WTC11 (cell line): ENCODE results near the gene TIMM50.

Experiments
- ATF2 ChIP-seq: sonication (generic); formaldehyde crosslinking; IDR thresholded peaks from 2 replicates; pipeline ENCODE4 v1.8.1; 2022; ENCODE audit warnings: low read depth, missing genetic modification reagents, borderline replicate concordance
- ATF6 ChIP-seq: sonication (generic); formaldehyde crosslinking; IDR thresholded peaks from 2 replicates; pipeline ENCODE4 v1.8.1; 2023; ENCODE audit warnings: mild to moderate bottlenecking, missing genetic modification reagents
- CBFB ChIP-seq: sonication (generic); formaldehyde crosslinking; IDR thresholded peaks from 2 replicates; pipeline ENCODE4 v1.8.1; 2022; ENCODE audit warnings: mild to moderate bottlenecking, low read depth, missing genetic modification reagents
- ESRRA ChIP-seq: sonication (generic); formaldehyde crosslinking; IDR thresholded peaks from 2 replicates; pipeline ENCODE4 v1.8.1; 2022; ENCODE audit warnings: mild to moderate bottlenecking, missing genetic modification reagents, borderline replicate concordance
- FOXK1 ChIP-seq: sonication (generic); formaldehyde crosslinking; IDR thresholded peaks from 2 replicates; pipeline ENCODE4 v1.8.0; 2022; ENCODE audit warnings: mild to moderate bottlenecking, moderate library complexity, missing genetic modification reagents
- JUN ChIP-seq: sonication (generic); formaldehyde crosslinking; IDR thresholded peaks from 2 replicates; pipeline ENCODE4 v1.8.0; 2023; ENCODE audit warnings: mild to moderate bottlenecking, missing genetic modification reagents
- MAX ChIP-seq: sonication (generic); formaldehyde crosslinking; IDR thresholded peaks from 2 replicates; pipeline ENCODE4 v1.8.0; 2022; ENCODE audit warnings: mild to moderate bottlenecking, missing genetic modification reagents
- NFE2L1 ChIP-seq: sonication (generic); formaldehyde crosslinking; IDR thresholded peaks from 2 replicates; pipeline ENCODE4 v1.8.1; 2023; ENCODE audit warnings: missing genetic modification reagents
- NR2C2 ChIP-seq: sonication (generic); formaldehyde crosslinking; IDR thresholded peaks from 2 replicates; pipeline ENCODE4 v1.8.0; 2022; ENCODE audit warnings: mild to moderate bottlenecking, missing genetic modification reagents
- RELA ChIP-seq: sonication (generic); formaldehyde crosslinking; IDR thresholded peaks from 2 replicates; pipeline ENCODE4 v1.8.1; 2022; ENCODE audit warnings: missing genetic modification reagents, mild to moderate bottlenecking, borderline replicate concordance
- SP1 ChIP-seq: sonication (generic); formaldehyde crosslinking; conservative IDR thresholded peaks from 2 replicates; pipeline ENCODE4 v1.8.1; 2022; ENCODE audit warnings: missing genetic modification reagents
- ZNF232 ChIP-seq: sonication (generic); formaldehyde crosslinking; IDR thresholded peaks from 2 replicates; pipeline ENCODE4 v1.8.0; 2022; ENCODE audit warnings: mild to moderate bottlenecking, missing genetic modification reagents
- TF ChIP-seq, protein P1 (sequence below): fragments of 200-600 bp; IDR thresholded peaks from 2 replicates; pipeline ENCODE4 v1.8.0; 2022; ENCODE audit warnings: antibody characterized with exemption

- TF ChIP-seq, protein P1, sequence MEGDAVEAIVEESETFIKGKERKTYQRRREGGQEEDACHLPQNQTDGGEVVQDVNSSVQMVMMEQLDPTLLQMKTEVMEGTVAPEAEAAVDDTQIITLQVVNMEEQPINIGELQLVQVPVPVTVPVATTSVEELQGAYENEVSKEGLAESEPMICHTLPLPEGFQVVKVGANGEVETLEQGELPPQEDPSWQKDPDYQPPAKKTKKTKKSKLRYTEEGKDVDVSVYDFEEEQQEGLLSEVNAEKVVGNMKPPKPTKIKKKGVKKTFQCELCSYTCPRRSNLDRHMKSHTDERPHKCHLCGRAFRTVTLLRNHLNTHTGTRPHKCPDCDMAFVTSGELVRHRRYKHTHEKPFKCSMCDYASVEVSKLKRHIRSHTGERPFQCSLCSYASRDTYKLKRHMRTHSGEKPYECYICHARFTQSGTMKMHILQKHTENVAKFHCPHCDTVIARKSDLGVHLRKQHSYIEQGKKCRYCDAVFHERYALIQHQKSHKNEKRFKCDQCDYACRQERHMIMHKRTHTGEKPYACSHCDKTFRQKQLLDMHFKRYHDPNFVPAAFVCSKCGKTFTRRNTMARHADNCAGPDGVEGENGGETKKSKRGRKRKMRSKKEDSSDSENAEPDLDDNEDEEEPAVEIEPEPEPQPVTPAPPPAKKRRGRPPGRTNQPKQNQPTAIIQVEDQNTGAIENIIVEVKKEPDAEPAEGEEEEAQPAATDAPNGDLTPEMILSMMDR: no peak
- TF ChIP-seq ATF2 (CRISPR knock-in tag) (no peak), ESRRA (no peak), SP1 (CRISPR knock-in tag) (no peak), ZNF232 (CRISPR knock-in tag) (no peak), CBFB (CRISPR knock-in tag) (no peak), JUN (CRISPR knock-in tag) (no peak), FOXK1 (CRISPR knock-in tag) (no peak), MAX (CRISPR knock-in tag) (no peak), RELA (CRISPR knock-in tag) (no peak), NR2C2 (CRISPR knock-in tag) (no peak), ATF6 (CRISPR knock-in tag) (no peak), NFE2L1 (CRISPR knock-in tag) (no peak)
Measured at GRCh38 chr19:39501340-39501739, 20.7 kb downstream of the TIMM50 start.
